GM23248 (cell line): ENCODE data around the gene NVL. TPM values are rescaled to one million over a fixed set of nuclear protein-coding genes. Genes with fewer than 3 reads are reported as not detected.
"Not testable (repeated sequence)": the region's sequence is repeated elsewhere in the genome, so short reads cannot be mapped to it uniquely, and the experiment has no call there.

Experiments
- DNase-seq: peaks from one replicate; pipeline ENCODE4 v3.0.0-alpha.2; 2015
- H2AFZ ChIP-seq: fragments of 200-600 bp; sonication (generic); 2 replicates; pipeline ENCODE4 v1.6.1; 2016; ENCODE audit warnings: antibody characterized with exemption
- H3F3A ChIP-seq: fragments of 200-600 bp; sonication (generic); 2 replicates; pipeline ENCODE4 v1.6.1; 2016; ENCODE audit warnings: mild to moderate bottlenecking, antibody characterized with exemption, mixed run types; ENCODE audit not compliant: insufficient read depth
- H3K27ac ChIP-seq: fragments of 200-600 bp; sonication (generic); 2 replicates; pipeline ENCODE4 v1.5.1; 2016; ENCODE audit warnings: mild to moderate bottlenecking
- H3K27me3 ChIP-seq: fragments of 200-600 bp; sonication (generic); replicated peaks from 2 replicates; pipeline ENCODE4 v1.6.1; 2016; ENCODE audit warnings: mild to moderate bottlenecking; ENCODE audit not compliant: insufficient read depth
- H3K36me3 ChIP-seq: fragments of 200-600 bp; sonication (generic); 2 replicates; pipeline ENCODE4 v1.6.1; 2016; ENCODE audit warnings: low read depth, mild to moderate bottlenecking
- H3K4me1 ChIP-seq: fragments of 200-600 bp; sonication (generic); 2 replicates; pipeline ENCODE4 v1.6.1; 2016; ENCODE audit warnings: mild to moderate bottlenecking; ENCODE audit not compliant: insufficient read depth
- H3K4me2 ChIP-seq: fragments of 200-600 bp; sonication (generic); one replicate; pipeline ENCODE4 v1.6.1; 2016; ENCODE audit warnings: mild to moderate bottlenecking; ENCODE audit not compliant: unreplicated experiment
- H3K4me3 ChIP-seq: fragments of 200-600 bp; sonication (generic); 2 replicates; pipeline ENCODE4 v1.5.1; 2016; ENCODE audit warnings: mild to moderate bottlenecking
- H3K79me2 ChIP-seq: fragments of 200-600 bp; sonication (generic); 2 replicates; pipeline ENCODE4 v1.6.1; 2016; ENCODE audit warnings: mild to moderate bottlenecking; ENCODE audit not compliant: insufficient read depth
- H3K9ac ChIP-seq: fragments of 200-600 bp; sonication (generic); 2 replicates; pipeline ENCODE4 v1.6.1; 2016; ENCODE audit warnings: mild to moderate bottlenecking
- H3K9me2 ChIP-seq: fragments of 200-600 bp; sonication (generic); 2 replicates; pipeline ENCODE4 v1.6.1; 2016; ENCODE audit warnings: mixed run types, mild to moderate bottlenecking, moderate library complexity; ENCODE audit not compliant: insufficient read depth
- H3K9me3 ChIP-seq: fragments of 200-600 bp; sonication (generic); one replicate; pipeline ENCODE4 v1.6.1; 2017; ENCODE audit warnings: low read depth
- H4K20me1 ChIP-seq: fragments of 200-600 bp; sonication (generic); 2 replicates; pipeline ENCODE4 v1.6.0; 2016; ENCODE audit not compliant: insufficient read depth
- EZH2 ChIP-seq: fragments of 200-600 bp; sonication (generic); IDR thresholded peaks from 2 replicates; pipeline ENCODE4 v1.6.1; 2018; ENCODE audit warnings: antibody characterized with exemption, mild to moderate bottlenecking; ENCODE audit not compliant: insufficient read depth, poor library complexity, severe bottlenecking
- EZH2phosphoT487 ChIP-seq: fragments of 200-600 bp; sonication (generic); IDR thresholded peaks from 2 replicates; pipeline ENCODE4 v1.6.1; 2018; ENCODE audit warnings: antibody characterized with exemption, moderate library complexity, mild to moderate bottlenecking, low read depth; ENCODE audit not compliant: insufficient read depth
- WGBS, 2 experiments: methylation state at CpG; one replicate each; pipeline ENCODE4 v1.1.6; 2015 to 2017; ENCODE audit warnings: low lambda C conversion rate in 2 of 2, low coverage in 1 of 2; ENCODE audit errors: missing lambda C conversion rate in 2 of 2; 5-methylcytosine and 5-hydroxymethylcytosine counted together
- in situ Hi-C: fragments of 300-500 bp; cut with MboI; formaldehyde crosslinking; loops from 2 replicates; pipeline ENCODE4 v1.15.0; 2020
- polyA plus RNA-seq: library from polyadenylated mRNA; unstranded; fragments of >200 nt; fragmentation: Nextera tagmentation; extraction: Ambion mirVana; gene quantifications from 2 replicates; pipeline ENCODE4 v1.2.1, GENCODE V29; 2016
- total RNA-seq: library from RNA; depleted of rRNA; stranded (reverse); fragments of >200 nt; shearing (Covaris generic); gene quantifications from 2 replicates; pipeline ENCODE4 v1.2.3, GENCODE V29; 2014

The NVL gene
- total and polyA plus RNA-seq, 2 experiments from 2014 or later: 17.9 to 28.3 TPM

DNA sequence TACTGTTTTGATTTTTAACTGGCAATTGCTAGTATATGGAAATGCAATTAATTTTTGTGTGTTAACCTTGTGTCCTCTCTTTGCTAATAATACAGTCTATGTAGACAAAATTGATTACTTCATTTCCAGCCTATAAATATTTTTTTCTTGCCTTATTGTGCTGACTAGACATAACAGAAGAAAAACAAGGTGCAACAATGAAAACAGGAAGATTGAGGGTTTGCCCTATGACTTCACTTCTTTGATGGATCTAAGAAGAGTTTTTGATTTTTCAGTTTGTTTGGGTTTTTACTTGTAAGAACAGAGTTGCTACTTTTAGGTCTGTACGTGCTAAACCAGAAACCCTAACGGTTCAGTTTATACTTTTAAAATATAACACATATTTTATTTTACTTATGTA, 18.2 kb upstream of the NVL start:
- DNase-seq: no peak
- no peaks in the 10 kb centered on the region for H3F3A ChIP-seq
- no peaks in the 10 kb centered on the region for H3K27me3 ChIP-seq
- no peaks in the 10 kb centered on the region for H3K4me1 ChIP-seq
- H3K9me3 ChIP-seq: no peaks in the 10 kb centered on the region
- no peaks in the 10 kb centered on the region for H4K20me1 ChIP-seq
- no peak for TF ChIP-seq EZH2
- H3K9me2 ChIP-seq: no peaks in the 10 kb centered on the region
- H3K36me3 ChIP-seq: no peaks in the 10 kb centered on the region
- no peak overlapping the region for H3K4me3 ChIP-seq
- no peak overlapping the region for H3K9ac ChIP-seq
- no peak overlapping the region for H3K27ac ChIP-seq
- no peak overlapping the region for H2AFZ ChIP-seq
- WGBS, 2 experiments: 67 to 76% methylated on average over 2 of the region's 2 CpGs
- in situ Hi-C loops: no loop called here
- no peaks in the 10 kb centered on the region for H3K79me2 ChIP-seq
- H3K4me2 ChIP-seq: no peak overlapping the region

DNA sequence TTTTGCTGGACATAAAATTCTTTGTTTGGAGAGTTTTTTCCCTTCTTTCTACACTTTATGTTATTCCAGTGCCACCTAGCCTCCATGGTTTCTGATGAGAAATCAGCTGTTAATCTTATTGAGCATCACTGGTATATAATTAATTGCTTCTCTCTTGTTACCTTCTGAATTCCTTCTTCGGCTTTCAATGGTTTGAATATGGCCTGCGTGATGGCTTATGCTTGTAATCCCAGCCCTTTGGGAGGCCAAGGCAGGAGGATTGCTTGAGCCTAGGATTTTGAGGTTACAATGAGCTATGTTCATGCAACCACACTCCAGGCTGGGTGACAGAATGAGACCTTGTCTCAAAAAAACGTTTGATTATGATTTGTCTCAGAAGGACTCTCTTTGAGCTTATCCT, 13.7 kb upstream of the NVL start:
- no peak overlapping the region for H3K9ac ChIP-seq
- no peaks in the 10 kb centered on the region for H3K9me2 ChIP-seq
- H3F3A ChIP-seq: no peaks in the 10 kb centered on the region
- no peak overlapping the region for H3K4me2 ChIP-seq
- DNase-seq: no peak
- no peaks in the 10 kb centered on the region for H3K27me3 ChIP-seq
- WGBS, 2 experiments: 3 to 4% methylated on average over 3 of the region's 3 CpGs
- in situ Hi-C loops: no loop called here
- no peaks in the 10 kb centered on the region for H3K36me3 ChIP-seq
- no peak overlapping the region for H3K4me3 ChIP-seq
- no peak for TF ChIP-seq EZH2
- no peak for TF ChIP-seq EZH2phosphoT487
- no peak overlapping the region for H3K27ac ChIP-seq
- no peaks in the 10 kb centered on the region for H3K9me3 ChIP-seq
- H3K4me1 ChIP-seq: no peaks in the 10 kb centered on the region
- H3K79me2 ChIP-seq: no peaks in the 10 kb centered on the region
- H4K20me1 ChIP-seq: no peaks in the 10 kb centered on the region
- no peak overlapping the region for H2AFZ ChIP-seq

DNA sequence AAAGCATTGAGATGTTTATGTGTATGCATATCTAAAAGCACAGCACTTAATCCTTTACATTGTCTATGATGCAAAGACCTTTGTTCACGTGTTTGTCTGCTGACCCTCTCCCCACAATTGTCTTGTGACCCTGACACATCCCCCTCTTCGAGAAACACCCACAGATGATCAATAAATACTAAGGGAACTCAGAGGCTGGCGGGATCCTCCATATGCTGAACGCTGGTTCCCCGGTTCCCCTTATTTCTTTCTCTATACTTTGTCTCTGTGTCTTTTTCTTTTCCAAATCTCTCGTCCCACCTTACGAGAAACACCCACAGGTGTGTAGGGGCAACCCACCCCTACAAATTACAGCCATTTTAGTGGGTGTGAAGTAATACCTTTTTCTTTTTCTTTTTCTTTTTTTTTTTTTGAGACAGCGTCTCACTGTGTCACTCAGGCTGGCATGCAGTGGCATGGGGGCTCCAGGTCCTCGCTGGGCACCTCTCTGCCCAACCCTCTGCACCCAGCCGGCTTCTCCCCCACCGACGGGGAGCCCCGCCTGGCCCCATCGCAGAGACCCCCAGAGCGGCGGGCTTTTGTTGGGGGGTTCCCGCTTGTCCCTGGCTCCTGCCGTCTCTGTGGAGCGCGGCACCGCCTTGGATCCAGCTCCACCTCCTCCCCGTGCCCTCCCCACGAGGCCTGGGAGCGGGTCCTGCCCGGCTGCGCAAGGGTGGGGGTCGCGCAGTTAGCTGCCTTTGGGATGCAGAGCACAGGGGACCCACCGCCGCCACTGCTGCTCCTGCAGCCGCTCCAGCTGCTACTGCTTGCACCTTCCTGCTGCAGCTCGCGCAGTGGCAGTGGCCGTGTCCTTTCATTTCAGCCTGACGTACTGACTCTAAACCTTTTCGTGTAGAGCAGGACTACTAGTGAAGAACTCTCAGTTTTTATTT, 10.7 kb upstream of the NVL start:
- H3K9me2 ChIP-seq: not testable (repeated sequence)

DNA sequence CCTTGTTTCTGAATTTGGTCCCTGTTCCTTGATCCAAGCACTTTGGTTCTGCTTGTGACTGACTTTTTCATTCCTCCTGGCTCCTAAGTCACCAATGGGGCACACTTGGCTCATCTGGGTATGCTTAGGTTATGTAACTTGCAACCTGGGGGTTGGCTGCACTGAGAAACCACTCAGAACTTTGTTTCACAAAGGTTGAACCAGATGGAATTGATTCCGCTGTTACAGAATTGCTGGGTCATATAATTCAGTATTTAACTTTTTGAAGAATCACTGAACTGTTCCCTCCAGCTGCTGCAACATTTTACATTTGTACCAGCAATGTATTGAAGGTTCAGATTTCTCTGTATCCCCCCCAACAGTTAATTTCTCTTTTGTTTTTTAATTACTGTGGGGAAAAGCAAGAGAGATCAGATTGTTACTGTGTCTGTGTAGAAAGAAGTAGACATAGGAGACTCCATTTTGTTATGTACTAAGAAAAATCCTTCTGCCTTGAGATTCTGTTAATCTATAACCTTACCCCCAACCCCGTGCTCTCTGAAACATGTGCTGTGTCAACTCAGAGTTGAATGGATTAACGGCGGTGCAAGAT, 9.6 kb upstream of the NVL start:
- no peak overlapping the region for H3K9ac ChIP-seq
- no peaks in the 10 kb centered on the region for H3K79me2 ChIP-seq
- no peaks in the 10 kb centered on the region for H3K9me2 ChIP-seq
- H3F3A ChIP-seq: 0 out of 2 replicates have a peak, but pooled peaks cover under 1% of the 10 kb centered on the region
- H4K20me1 ChIP-seq: no peaks in the 10 kb centered on the region
- H3K9me3 ChIP-seq: no peaks in the 10 kb centered on the region
- in situ Hi-C loops: loop anchor here (10.0 kb wide), 1 partner anchor 215 kb away; no protein-coding TSS in a partner anchor
- H3K27me3 ChIP-seq: no peaks in the 10 kb centered on the region
- H3K4me2 ChIP-seq: no peak overlapping the region
- no peak overlapping the region for H3K4me3 ChIP-seq
- WGBS, 2 experiments: 41 to 91% methylated on average over 1 to 4 of the region's 4 CpGs
- no peak overlapping the region for H2AFZ ChIP-seq
- H3K4me1 ChIP-seq: no peaks in the 10 kb centered on the region
- no peak overlapping the region for H3K27ac ChIP-seq
- no peak for DNase-seq
- no peaks in the 10 kb centered on the region for H3K36me3 ChIP-seq
- TF ChIP-seq EZH2 (no peak), EZH2phosphoT487 (no peak)

More for the DNA sequence above, 10.7 kb upstream of the NVL start:
- peak overlapping the region; percentile 72 for H3K4me3 ChIP-seq
- 4 to 5% methylated on average over 22 to 31 of the region's 36 CpGs for WGBS, 2 experiments
- H3K36me3 ChIP-seq, H3K4me1 ChIP-seq, H3K27me3 ChIP-seq, H3K27ac ChIP-seq, H3F3A ChIP-seq, H3K79me2 ChIP-seq, in situ Hi-C loops, H3K9me3 ChIP-seq, H4K20me1 ChIP-seq: not testable (repeated sequence)
- peak overlapping the region; percentile 37 for H3K9ac ChIP-seq
- peak overlapping the region; percentile 90 for H3K4me2 ChIP-seq
- DNase-seq: peak; percentile 50
- peak overlapping the region; percentile 90 for H2AFZ ChIP-seq
